DND-41 (cell line): Measurements from ENCODE around the gene MYBBP1A.

ENCODE experiments used
- ATAC-seq: fragments of 200-7000 bp; cut with Tn5 transposase; 3 replicates; pipeline ENCODE4 v1.9.1; 2021; ENCODE audit warnings: low read depth; ENCODE audit not compliant: insufficient read depth
- DNase-seq: peaks from one replicate; pipeline ENCODE4 v3.0.0-alpha.2; 2020
- H2AFZ ChIP-seq: 2 replicates; pipeline ENCODE4 v1.6.0; 2012; ENCODE audit warnings: low read depth, low read length
- H3K27ac ChIP-seq: 2 replicates; pipeline ENCODE4 v1.5.1; 2012; ENCODE audit warnings: low read length, inconsistent platforms
- H3K27me3 ChIP-seq: fragments of 200-600 bp; sonication (generic); 2 replicates; pipeline ENCODE4 v1.6.0; 2012; ENCODE audit warnings: low read length, mild to moderate bottlenecking, inconsistent platforms; ENCODE audit not compliant: insufficient read depth, poor library complexity
- H3K36me3 ChIP-seq: 2 replicates; pipeline ENCODE4 v1.5.1; 2012; ENCODE audit warnings: low read length, inconsistent platforms; ENCODE audit not compliant: insufficient read depth
- H3K4me1 ChIP-seq: 2 replicates; pipeline ENCODE4 v1.5.1; 2012; ENCODE audit warnings: mild to moderate bottlenecking, low read length; ENCODE audit not compliant: insufficient read depth
- H3K4me2 ChIP-seq: 2 replicates; pipeline ENCODE4 v1.6.0; 2012; ENCODE audit warnings: mild to moderate bottlenecking, moderate library complexity, low read length, inconsistent platforms; ENCODE audit not compliant: insufficient read depth
- H3K4me3 ChIP-seq, 2 experiments: fragments of 200-600 bp in 1 of 2; shearing (Covaris generic) in 1 of 2; 2 replicates each; pipeline ENCODE4 v1.5.1; 2012 to 2016; ENCODE audit warnings: inconsistent platforms in 2 of 2, low read length in 2 of 2, mild to moderate bottlenecking in 2 of 2, low read depth in 1 of 2, moderate library complexity in 1 of 2
- H3K79me2 ChIP-seq: 2 replicates; pipeline ENCODE4 v1.6.0; 2012; ENCODE audit warnings: low read length, inconsistent platforms; ENCODE audit not compliant: insufficient read depth
- H3K9ac ChIP-seq: 2 replicates; pipeline ENCODE4 v1.6.0; 2012; ENCODE audit warnings: low read depth, mild to moderate bottlenecking, inconsistent platforms, low read length, moderate library complexity
- H3K9me3 ChIP-seq: 2 replicates; pipeline ENCODE4 v1.5.1; 2012; ENCODE audit warnings: low read length, moderate library complexity, mild to moderate bottlenecking, inconsistent platforms; ENCODE audit not compliant: insufficient read depth, severe bottlenecking
- H4K20me1 ChIP-seq: 2 replicates; pipeline ENCODE4 v1.6.0; 2012; ENCODE audit warnings: low read length; ENCODE audit not compliant: insufficient read depth
- EZH2 ChIP-seq: IDR thresholded peaks from 3 replicates; pipeline ENCODE4 v1.6.1; 2012; ENCODE audit warnings: borderline replicate concordance, low read depth, mild to moderate bottlenecking, moderate library complexity, low read length, inconsistent platforms; ENCODE audit not compliant: severe bottlenecking
- TF ChIP-seq, protein P1 (sequence below): IDR thresholded peaks from 2 replicates; pipeline ENCODE4 v1.5.1; 2012; ENCODE audit warnings: borderline replicate concordance, low read length, moderate library complexity, mild to moderate bottlenecking; ENCODE audit not compliant: poor library complexity, severe bottlenecking; ENCODE audit errors: extremely low read depth

Gene MYBBP1A

DNA sequence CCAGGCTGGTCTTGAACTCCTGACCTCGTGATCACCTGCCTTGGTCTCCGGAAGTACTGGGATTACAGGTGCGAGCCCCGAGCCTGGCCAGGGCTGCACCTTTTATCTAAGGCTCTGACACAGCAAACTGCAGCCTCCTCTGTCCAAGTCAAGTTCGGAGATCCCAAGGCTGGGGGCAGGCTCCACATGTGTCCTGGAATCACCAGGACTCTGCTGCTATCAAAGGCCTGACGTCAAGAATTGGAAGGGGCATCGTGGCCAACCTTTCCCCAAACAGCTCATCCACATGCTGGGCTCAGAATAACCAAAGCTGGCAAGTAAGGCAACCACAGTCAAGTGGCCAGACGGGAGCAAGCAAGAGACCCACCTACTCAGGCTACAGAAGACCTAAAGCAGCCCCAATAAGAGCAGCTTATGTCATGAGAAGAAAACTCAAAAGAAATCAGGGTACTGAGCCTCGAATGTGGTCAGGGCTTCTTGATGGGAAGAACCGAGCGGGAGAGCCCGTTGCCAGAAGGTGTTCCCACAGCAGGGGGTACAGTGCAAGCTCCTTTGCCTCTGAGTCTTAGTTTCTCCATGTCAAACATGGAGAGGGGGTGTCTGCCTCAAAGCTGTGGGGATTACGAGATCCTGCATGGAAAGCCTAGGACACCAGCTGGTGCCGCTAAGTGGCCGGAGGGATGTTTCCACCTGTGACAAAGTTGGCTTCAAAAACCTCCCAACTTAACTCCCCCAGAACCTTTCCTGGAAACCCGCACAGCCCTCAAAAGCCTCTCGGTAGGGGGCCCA is 7.9 kb downstream of the MYBBP1A start:
- no peak overlapping the region for H3K4me2 ChIP-seq
- no peak overlapping the region for H3K27ac ChIP-seq
- no peak overlapping the region for H3K4me3 ChIP-seq
- H3K27me3 ChIP-seq, result no peaks in the 10 kb centered on the region
- DNase-seq (no peak), ATAC-seq (no peak)
- H3K4me1 ChIP-seq, result no peaks in the 10 kb centered on the region
- TF ChIP-seq, protein P1, sequence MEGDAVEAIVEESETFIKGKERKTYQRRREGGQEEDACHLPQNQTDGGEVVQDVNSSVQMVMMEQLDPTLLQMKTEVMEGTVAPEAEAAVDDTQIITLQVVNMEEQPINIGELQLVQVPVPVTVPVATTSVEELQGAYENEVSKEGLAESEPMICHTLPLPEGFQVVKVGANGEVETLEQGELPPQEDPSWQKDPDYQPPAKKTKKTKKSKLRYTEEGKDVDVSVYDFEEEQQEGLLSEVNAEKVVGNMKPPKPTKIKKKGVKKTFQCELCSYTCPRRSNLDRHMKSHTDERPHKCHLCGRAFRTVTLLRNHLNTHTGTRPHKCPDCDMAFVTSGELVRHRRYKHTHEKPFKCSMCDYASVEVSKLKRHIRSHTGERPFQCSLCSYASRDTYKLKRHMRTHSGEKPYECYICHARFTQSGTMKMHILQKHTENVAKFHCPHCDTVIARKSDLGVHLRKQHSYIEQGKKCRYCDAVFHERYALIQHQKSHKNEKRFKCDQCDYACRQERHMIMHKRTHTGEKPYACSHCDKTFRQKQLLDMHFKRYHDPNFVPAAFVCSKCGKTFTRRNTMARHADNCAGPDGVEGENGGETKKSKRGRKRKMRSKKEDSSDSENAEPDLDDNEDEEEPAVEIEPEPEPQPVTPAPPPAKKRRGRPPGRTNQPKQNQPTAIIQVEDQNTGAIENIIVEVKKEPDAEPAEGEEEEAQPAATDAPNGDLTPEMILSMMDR, result no peak
- no peak for TF ChIP-seq EZH2
- H3K9ac ChIP-seq, result no peak overlapping the region
- no peak overlapping the region for H2AFZ ChIP-seq
- peaks cover 49% of the 10 kb centered on the region for H4K20me1 ChIP-seq
- H3K36me3 ChIP-seq, result peaks cover 93% of the 10 kb centered on the region
- peaks cover 17% of the 10 kb centered on the region; the same call in 1 of the 2 replicates for H3K79me2 ChIP-seq
- no peaks in the 10 kb centered on the region for H3K9me3 ChIP-seq

DNA sequence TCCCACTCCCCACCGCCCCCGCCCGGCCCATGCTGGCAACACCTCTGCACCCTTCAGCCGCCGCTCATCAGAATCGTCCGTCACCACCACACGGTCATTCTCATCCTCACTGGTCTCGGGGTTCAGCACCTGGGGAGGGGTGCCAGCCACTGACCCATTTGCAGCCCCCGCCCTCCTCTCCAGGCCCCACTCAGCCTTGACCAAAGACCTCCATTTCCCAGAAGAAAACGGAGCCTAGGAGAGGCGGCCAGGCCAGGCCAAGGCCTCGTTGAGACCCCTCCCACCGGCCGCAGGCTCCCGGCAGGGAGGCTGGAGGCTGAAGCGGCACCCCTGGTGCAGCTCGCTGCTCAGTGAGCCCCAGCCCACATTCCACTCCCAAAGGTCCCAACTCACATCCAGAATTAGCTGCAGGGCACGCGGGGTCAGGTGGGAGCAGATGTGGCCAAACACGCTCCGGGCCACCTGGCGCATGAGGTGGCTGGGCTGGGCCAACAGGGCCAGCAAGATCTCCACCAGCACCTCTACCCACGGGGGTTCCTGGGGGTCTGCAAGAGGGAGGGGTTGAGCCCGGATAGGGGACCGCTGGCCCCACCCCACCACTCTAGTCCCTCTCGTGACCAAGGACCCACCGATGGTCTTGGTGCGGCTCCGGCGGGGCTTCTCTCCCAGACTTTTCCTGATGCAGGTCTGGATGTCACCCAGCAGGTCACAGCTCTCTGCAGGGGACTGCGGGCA is 9.8 kb downstream of the MYBBP1A start:
- Histone ChIP-seq H3K9me3 (no peaks in the 10 kb centered on the region), H3K27me3 (no peaks in the 10 kb centered on the region), H3K4me3 (no peak overlapping the region), H3K36me3 (peaks cover 93% of the 10 kb centered on the region), H3K79me2 (0 out of 2 replicates have a peak, but pooled peaks cover 5% of the 10 kb centered on the region), H4K20me1 (peaks cover 50% of the 10 kb centered on the region), H3K4me2 (no peak overlapping the region), H2AFZ (no peak overlapping the region), H3K27ac (no peak overlapping the region), H3K9ac (no peak overlapping the region), H3K4me1 (no peaks in the 10 kb centered on the region)
- TF ChIP-seq, protein P1, result no peak
- TF ChIP-seq EZH2, result no peak
- ATAC-seq, result no peak
- no peak for DNase-seq

DNA sequence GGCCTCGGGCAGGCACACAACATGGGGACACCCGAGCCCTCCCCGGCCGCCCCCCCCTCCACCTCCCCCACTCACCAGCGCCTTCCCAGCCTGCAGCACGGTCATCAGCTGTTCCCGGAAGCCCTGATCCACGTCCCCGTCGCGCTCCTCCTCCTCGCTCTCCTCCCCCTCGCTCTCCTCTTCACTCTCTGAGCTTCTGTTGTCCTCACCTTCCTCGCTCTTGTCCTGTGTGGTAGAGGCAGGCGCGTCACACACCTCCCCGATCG is 10.3 kb downstream of the MYBBP1A start:
- H3K36me3 ChIP-seq, result peaks cover 93% of the 10 kb centered on the region
- H4K20me1 ChIP-seq, result peaks cover 45% of the 10 kb centered on the region
- ATAC-seq, result no peak

More for the DNA sequence above, 10.3 kb downstream of the MYBBP1A start:
- TF ChIP-seq, protein P1, result no peak
- no peak for TF ChIP-seq EZH2
- no peak overlapping the region for H3K4me3 ChIP-seq
- no peaks in the 10 kb centered on the region for H3K9me3 ChIP-seq
- DNase-seq, result no peak
- no peak overlapping the region for H3K9ac ChIP-seq
- H3K27me3 ChIP-seq, result no peaks in the 10 kb centered on the region
- H3K27ac ChIP-seq, result no peak overlapping the region
- no peaks in the 10 kb centered on the region for H3K4me1 ChIP-seq
- no peak overlapping the region for H2AFZ ChIP-seq
- 0 out of 2 replicates have a peak, but pooled peaks cover 1% of the 10 kb centered on the region for H3K79me2 ChIP-seq
- no peak overlapping the region for H3K4me2 ChIP-seq
